Hematopoietic multipotent progenitor cell treated with erythropoietin and hydrocortisone succinate and interleukin-3 and kit ligand, for 8 days (in vitro differentiated cells): ENCODE data around the gene SORBS1.
"Not testable (repeated sequence)": the region's sequence is repeated elsewhere in the genome, so short reads cannot be mapped to it uniquely, and the experiment has no call there.

Experiments
- DNase-seq: peaks from one replicate; pipeline ENCODE4 v3.0.0-alpha.2; 2015

Gene SORBS1

DNA sequence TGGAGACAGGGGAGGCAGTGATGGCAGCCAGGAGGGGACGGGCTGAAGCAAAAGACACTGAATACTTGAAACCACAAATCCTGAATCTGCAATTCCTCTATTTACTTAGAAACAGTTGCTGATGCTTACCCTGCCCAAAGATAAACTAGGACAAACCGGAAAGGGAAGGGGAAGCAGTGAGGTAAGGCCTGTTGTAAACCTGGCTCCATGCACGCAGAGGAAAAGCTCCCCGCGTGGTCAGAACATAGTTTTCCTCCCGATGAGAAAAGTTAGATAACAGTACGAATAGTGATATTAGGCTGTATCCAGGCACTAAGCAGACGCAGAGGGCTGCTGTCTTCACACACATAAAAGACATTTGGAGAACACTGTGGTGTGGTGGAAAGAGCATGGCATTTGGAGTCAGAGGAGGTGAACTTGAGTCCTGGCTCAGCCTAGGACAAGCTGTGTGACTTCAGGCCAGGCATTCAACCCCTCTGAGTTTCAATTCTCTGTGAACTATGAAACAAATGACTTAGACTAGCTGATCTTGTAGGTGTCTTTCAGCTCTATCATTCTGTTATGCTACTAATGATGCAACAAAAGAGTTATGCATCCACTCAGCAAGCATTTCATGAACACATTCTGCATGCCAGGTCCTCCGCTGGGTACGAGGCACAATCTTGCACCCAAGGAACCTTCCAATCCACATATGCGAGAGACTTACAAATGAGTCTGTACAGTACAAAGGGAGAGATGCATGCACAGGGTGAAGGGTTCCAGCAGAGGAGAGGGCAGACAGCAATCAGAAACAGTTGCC is 80.9 kb downstream of the SORBS1 start:
- no peak for DNase-seq

- DNase-seq: no peak
These were observed 82.2 kb downstream of the SORBS1 start for GRCh38 chr10:95478935-95479334.

DNA sequence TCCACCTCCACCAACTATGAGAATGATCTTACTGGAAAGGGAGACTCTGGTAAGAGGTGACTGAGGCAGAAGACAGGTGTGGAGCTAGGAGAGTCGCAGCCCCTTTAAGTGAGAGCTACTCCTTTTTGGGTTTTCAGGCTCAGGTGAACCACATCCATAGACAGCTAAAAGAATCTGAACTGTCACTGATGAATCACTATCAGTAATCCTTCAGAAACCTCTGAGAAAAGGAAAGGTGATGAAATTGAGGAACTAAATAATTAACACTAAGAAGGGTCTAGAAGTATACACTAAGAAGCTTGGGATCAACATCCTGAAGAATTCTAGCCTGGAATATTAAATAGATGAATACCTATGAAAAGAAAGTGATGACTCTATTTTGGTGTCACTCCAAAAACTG is 83.0 kb downstream of the SORBS1 start:
- no peak for DNase-seq

GRCh38 chr10:95477175-95477520 is 84.0 kb downstream of the SORBS1 start:
- no peak for DNase-seq

GRCh38 chr10:95476469-95477174 is 84.5 kb downstream of the SORBS1 start:
- no peak for DNase-seq

- DNase-seq: peak; percentile 80
These were observed 85.2 kb downstream of the SORBS1 start for GRCh38 chr10:95475827-95476468.

DNA sequence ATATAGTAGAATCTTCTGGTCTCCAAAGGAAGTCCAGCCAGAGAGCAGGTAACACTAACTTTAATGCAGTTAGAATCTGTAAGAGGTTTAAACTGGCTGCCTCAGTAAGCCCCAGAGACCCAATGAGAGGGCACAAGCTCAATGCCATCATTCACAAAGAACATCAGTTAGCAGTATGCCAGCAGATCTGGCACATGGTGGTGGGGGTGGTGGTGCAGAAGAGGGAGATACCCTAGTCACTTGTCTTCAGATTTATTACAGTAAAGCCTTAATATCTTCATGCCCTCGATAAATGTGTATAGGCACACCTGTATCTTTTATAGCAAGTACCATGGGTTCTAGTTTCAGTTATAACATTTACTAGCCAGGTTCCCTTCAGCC is 86.2 kb downstream of the SORBS1 start:
- DNase-seq: no peak

GRCh38 chr10:95474228-95475002 is 86.8 kb downstream of the SORBS1 start:
- DNase-seq: no peak

DNA sequence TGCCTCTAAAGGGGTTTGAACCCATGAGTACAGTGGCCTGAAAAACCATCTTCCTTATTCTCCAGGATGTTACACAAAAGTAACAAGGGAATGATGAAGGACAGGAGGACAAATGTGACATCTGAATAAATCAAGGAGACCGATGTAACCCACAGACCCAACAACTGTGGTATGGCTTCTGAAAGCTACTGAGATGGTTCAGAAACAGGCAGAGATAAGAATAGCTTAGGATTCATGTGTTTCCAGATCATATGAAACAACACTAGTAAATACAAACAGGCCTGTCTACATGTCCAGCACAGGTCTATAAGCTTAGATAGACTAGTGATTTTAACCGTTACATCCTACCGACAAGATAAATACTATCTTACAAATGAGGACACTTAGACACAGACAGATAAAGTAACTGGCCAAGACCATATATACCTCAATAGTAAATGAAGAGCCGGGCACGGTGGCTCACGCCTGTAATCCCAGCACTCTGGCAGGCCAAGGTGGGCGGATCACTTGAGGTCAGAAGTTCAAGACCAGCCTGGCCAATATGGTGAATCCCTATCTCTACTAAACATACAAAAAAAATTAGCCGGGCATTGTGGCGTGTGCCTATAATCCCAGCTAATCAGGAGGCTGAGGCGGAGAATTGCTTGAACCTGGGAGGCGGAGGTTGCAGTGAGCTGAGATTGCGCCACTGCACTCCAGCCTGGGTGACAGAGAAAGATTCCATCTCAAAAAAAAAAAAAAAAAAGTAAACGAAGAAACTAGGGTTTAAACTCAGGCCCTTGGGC is 88.7 kb downstream of the SORBS1 start:
- peak; percentile 32 for DNase-seq

DNA sequence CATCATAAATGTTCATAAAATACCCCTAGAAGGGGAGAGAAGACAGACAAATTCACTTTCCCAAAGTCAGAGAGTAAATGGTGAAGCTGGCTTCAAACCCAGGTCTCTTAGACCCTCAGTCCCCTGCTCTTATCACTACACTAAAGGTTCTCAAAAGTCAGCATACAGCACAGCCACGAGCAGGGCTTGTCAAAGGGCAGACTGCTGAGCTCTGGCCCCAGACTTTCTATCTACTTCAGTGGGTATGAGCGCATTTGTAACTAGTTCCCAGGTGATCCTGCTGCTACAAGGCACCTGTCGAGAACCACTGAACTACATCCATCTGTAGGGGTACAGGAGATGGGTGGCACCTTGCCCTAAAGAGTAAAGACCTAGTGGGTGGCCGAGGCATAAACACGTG is 91.5 kb downstream of the SORBS1 start:
- no peak for DNase-seq

- DNase-seq: no peak
These were observed 91.9 kb downstream of the SORBS1 start for GRCh38 chr10:95469251-95469650.

DNA sequence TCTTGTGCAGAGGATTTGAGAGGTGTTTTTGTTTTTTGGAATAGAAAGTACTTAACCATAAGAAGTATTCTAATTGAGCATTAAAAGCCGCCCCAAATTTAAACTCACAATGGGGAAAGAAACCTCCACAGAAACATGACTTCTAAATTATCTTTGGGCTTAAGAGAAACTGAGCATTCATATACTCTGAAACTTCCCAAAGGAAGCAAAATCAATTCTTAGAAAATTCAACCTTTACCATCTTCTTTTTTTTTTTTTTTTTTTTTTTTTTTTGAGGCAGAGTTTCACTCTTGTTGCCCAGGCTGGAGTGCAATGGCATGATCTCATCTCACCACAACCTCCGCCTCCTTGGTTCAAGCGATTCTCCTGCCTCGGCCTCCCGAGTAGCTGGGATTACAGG is 93.5 kb downstream of the SORBS1 start:
- not testable (repeated sequence) for DNase-seq

GRCh38 chr10:95467162-95467599 is 94.0 kb downstream of the SORBS1 start:
- DNase-seq: peak; percentile 76

DNA sequence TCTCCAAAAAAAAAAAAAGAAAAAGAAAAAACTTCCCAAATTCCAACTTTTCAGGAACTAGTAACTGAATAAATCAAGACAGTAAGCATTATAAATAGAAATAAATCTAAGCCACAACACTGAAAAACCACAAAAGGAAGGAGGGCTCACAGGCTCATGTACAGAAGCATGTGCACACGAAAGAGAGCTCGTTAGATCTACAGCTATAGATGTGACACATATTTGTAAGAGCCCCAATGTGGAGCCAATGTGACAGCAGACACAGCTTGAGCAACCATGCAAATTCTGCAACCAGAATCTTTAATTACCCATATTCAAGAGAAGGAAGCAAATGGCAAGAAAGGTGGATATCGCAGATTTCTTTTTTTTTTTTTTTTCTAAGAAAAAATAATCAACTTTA is 94.7 kb downstream of the SORBS1 start:
- DNase-seq: no peak

GRCh38 chr10:95464280-95464679 is 96.9 kb downstream of the SORBS1 start:
- no peak for DNase-seq

GRCh38 chr10:95462740-95463667 is 98.2 kb downstream of the SORBS1 start:
- no peak for DNase-seq

DNA sequence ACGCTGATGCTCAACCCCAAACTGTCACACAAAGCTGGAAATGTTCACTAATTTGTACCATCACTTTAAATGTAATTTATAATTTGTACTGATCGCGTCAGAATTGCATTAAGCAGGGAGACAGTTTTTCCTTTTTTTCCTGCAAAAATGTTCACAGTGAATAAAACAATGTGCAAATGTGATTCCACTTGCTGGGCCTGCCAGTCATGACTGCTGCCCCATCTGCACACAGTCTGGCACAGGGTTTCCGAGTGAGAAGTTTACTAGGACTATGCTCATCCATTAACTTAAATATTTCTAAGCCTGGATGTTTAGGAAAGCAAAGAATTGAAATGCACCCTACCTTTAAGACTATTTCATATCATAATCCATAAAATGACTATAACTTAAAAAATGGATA is 99.6 kb downstream of the SORBS1 start:
- DNase-seq: no peak

- no peak for DNase-seq
These were observed 101.6 kb downstream of the SORBS1 start for GRCh38 chr10:95459446-95460045.

- DNase-seq: no peak
These were observed 102.3 kb downstream of the SORBS1 start for GRCh38 chr10:95458871-95459270.

GRCh38 chr10:95458014-95458413 is 103.2 kb downstream of the SORBS1 start:
- DNase-seq: no peak
